HG02852 (cell line): ENCODE data around the gene PLA1A.
A peak's percentile ranks its signal among the peaks of the same experiment; 100 is the strongest.
"Not testable (repeated sequence)": the region's sequence is repeated elsewhere in the genome, so short reads cannot be mapped to it uniquely, and the experiment has no call there.

Experiments used
- ATAC-seq: cut with Tn5 transposase; IDR thresholded peaks from one replicate; pipeline ENCODE4 v1.9.1; 2021; ENCODE audit warnings: mild to moderate bottlenecking, moderate library complexity; ENCODE audit not compliant: unreplicated experiment

PLA1A gene

GRCh38 chr3:119597548-119598288 is at the start of gene PLA1A:
PLA1A (plus strand) TSS chr3:119597885; CDS start chr3:119597914, 29 bp downstream.
- no peak for ATAC-seq

GRCh38 chr3:119548341-119548740 is 49.3 kb upstream of the PLA1A start:
- ATAC-seq, result no peak

GRCh38 chr3:119550192-119550910 is 47.3 kb upstream of the PLA1A start:
- peak; percentile 38 for ATAC-seq

- ATAC-seq, result no peak
These were observed 46.1 kb upstream of the PLA1A start for GRCh38 chr3:119551598-119551997.

GRCh38 chr3:119552928-119553327 is 44.8 kb upstream of the PLA1A start:
- not testable (repeated sequence) for ATAC-seq

GRCh38 chr3:119553823-119554415 is 43.8 kb upstream of the PLA1A start:
- no peak for ATAC-seq

- no peak for ATAC-seq
These were observed 42.4 kb upstream of the PLA1A start for GRCh38 chr3:119555309-119555735.

- ATAC-seq, result no peak
These were observed 41.8 kb upstream of the PLA1A start for GRCh38 chr3:119555929-119556328.

- ATAC-seq, result no peak
These were observed 40.4 kb upstream of the PLA1A start for GRCh38 chr3:119557192-119557876.

GRCh38 chr3:119557877-119558269 is 39.8 kb upstream of the PLA1A start:
- ATAC-seq, result no peak

GRCh38 chr3:119558626-119559317 is 38.9 kb upstream of the PLA1A start:
- no peak for ATAC-seq

GRCh38 chr3:119559441-119559963 is 38.2 kb upstream of the PLA1A start, which contains the start of gene CD80:
CD80 (minus strand) TSS chr3:119559614; CDS start chr3:119557728, 1,886 bp downstream.
- ATAC-seq, result peak; percentile 65

- ATAC-seq, result no peak
These were observed 37.5 kb upstream of the PLA1A start for GRCh38 chr3:119560160-119560559.

- peak; percentile 68 for ATAC-seq
These were observed 35.3 kb upstream of the PLA1A start for GRCh38 chr3:119562307-119562961.

GRCh38 chr3:119563334-119563733 is 34.4 kb upstream of the PLA1A start:
- ATAC-seq, result not testable (repeated sequence)

- ATAC-seq, result no peak
These were observed 28.5 kb upstream of the PLA1A start for GRCh38 chr3:119569156-119569555.

- ATAC-seq, result peak; percentile 71
These were observed 27.5 kb upstream of the PLA1A start for GRCh38 chr3:119570229-119570628.

GRCh38 chr3:119571230-119571629 is 26.5 kb upstream of the PLA1A start:
- ATAC-seq, result no peak

GRCh38 chr3:119571688-119572087 is 26.0 kb upstream of the PLA1A start:
- no peak for ATAC-seq

GRCh38 chr3:119575507-119575906 is 22.2 kb upstream of the PLA1A start:
- ATAC-seq, result no peak
